C4-2B (cell line): ENCODE measurements around the gene POFUT2.

Experiments
- CTCF ChIP-seq: fragments of 450-650 bp; conservative IDR thresholded peaks from 2 replicates; pipeline ENCODE4 v1.5.1; 2017; ENCODE audit warnings: mild to moderate bottlenecking
- ZFX ChIP-seq: fragments of 450-650 bp; IDR thresholded peaks from 2 replicates; pipeline ENCODE4 v1.6.1; 2017

GRCh38 chr21:45305836-45306235 is 18.1 kb upstream of the POFUT2 start:
- no peak for TF ChIP-seq CTCF
- TF ChIP-seq ZFX = no peak
